NCI-H1930 (cell line): ENCODE measurements around the gene TARS3.
"Not testable (repeated sequence)": the region's sequence is repeated elsewhere in the genome, so short reads cannot be mapped to it uniquely, and the experiment has no call there.

ENCODE experiments used
- DNase-seq, 2 experiments: peaks; one replicate each; lab custom pipeline; 2025; lab: John Stamatoyannopoulos, UW

Gene TARS3

GRCh38 chr15:101654624-101655337, 69.5 kb downstream of the TARS3 start:
- not testable (repeated sequence) for DNase-seq

GRCh38 chr15:101654171-101654570, 70.1 kb downstream of the TARS3 start:
- DNase-seq = no peak

GRCh38 chr15:101652786-101653430, 71.4 kb downstream of the TARS3 start:
- DNase-seq = no peak

- peak; percentile 76 to 88 for DNase-seq
Measured at GRCh38 chr15:101652098-101652785, 72.0 kb downstream of the TARS3 start, which contains the start of gene TM2D3. TSS of gene TM2D3 (minus strand) at chr15:101652381. CDS start at chr15:101652361, 20 bp downstream.

GRCh38 chr15:101651554-101652097, 72.6 kb downstream of the TARS3 start:
- no peak for DNase-seq

GRCh38 chr15:101650145-101650544, 74.1 kb downstream of the TARS3 start:
- no peak for DNase-seq

- no peak for DNase-seq
Measured at GRCh38 chr15:101648356-101648755, 75.9 kb downstream of the TARS3 start.

GRCh38 chr15:101647251-101647650, 77.0 kb downstream of the TARS3 start:
- DNase-seq = no peak

- DNase-seq = no peak
Measured at GRCh38 chr15:101646672-101647071, 77.6 kb downstream of the TARS3 start.

GRCh38 chr15:101642361-101642760, 81.9 kb downstream of the TARS3 start:
- DNase-seq = no peak

GRCh38 chr15:101641894-101642293, 82.4 kb downstream of the TARS3 start:
- no peak for DNase-seq

GRCh38 chr15:101641129-101641764, 83.0 kb downstream of the TARS3 start:
- DNase-seq = peak in 1 of 2 experiments; percentile 4

- DNase-seq = peak in 1 of 2 experiments; percentile 10
Measured at GRCh38 chr15:101639667-101640066, 84.6 kb downstream of the TARS3 start.

GRCh38 chr15:101637919-101638318, 86.4 kb downstream of the TARS3 start:
- no peak for DNase-seq

- DNase-seq = no peak
Measured at GRCh38 chr15:101637516-101637915, 86.8 kb downstream of the TARS3 start.

- DNase-seq = no peak
Measured at GRCh38 chr15:101637038-101637437, 87.2 kb downstream of the TARS3 start.

- no peak for DNase-seq
Measured at GRCh38 chr15:101635944-101636727, 88.1 kb downstream of the TARS3 start.

- DNase-seq = no peak
Measured at GRCh38 chr15:101633356-101633755, 90.9 kb downstream of the TARS3 start.

GRCh38 chr15:101626729-101627128, 97.5 kb downstream of the TARS3 start:
- DNase-seq = not testable (repeated sequence)

GRCh38 chr15:101625980-101626379, 98.3 kb downstream of the TARS3 start:
- no peak for DNase-seq

GRCh38 chr15:101625184-101625583, 99.1 kb downstream of the TARS3 start:
- DNase-seq = no peak
